Keratinocyte (primary cell): ENCODE results near the gene GPC1. TPM values are rescaled to one million over a fixed set of nuclear protein-coding genes. Genes with fewer than 3 reads are reported as not detected.

Experiments
- DNase-seq: peaks from one replicate; pipeline ENCODE4 v3.0.0-alpha.2; 2011; ENCODE audit warnings: low read depth, missing footprints, low spot score
- FAIRE-seq: peaks from 2 replicates; lab custom pipeline; 2011; peaks lifted over from hg19 to GRCh38; lab: Jason Lieb, UNC
- H2AFZ ChIP-seq: 2 replicates; pipeline ENCODE4 v1.6.0; 2012; ENCODE audit warnings: low read length, control low read depth, inconsistent platforms; ENCODE audit not compliant: control insufficient read depth
- H3K27ac ChIP-seq: 2 replicates; pipeline ENCODE4 v1.5.1; 2011; ENCODE audit warnings: low read length; ENCODE audit not compliant: control insufficient read depth, insufficient read depth
- H3K27me3 ChIP-seq: 3 replicates; pipeline ENCODE4 v1.6.0; 2011; ENCODE audit warnings: low read length; ENCODE audit not compliant: control insufficient read depth, insufficient read depth; ENCODE audit errors: extremely low read depth
- H3K36me3 ChIP-seq, 2 experiments: 2 replicates in 1 of 2; 3 replicates in 1 of 2; pipeline ENCODE4 v1.5.1; 2011; ENCODE audit warnings: low read length in 2 of 2, mild to moderate bottlenecking in 1 of 2; ENCODE audit not compliant: control insufficient read depth in 2 of 2, insufficient read depth in 2 of 2; ENCODE audit errors: extremely low read depth in 1 of 2
- H3K4me1 ChIP-seq: 3 replicates; pipeline ENCODE4 v1.5.1; 2011; ENCODE audit warnings: low read length; ENCODE audit not compliant: control insufficient read depth, insufficient read depth; ENCODE audit errors: extremely low read depth
- H3K4me2 ChIP-seq: 3 replicates; pipeline ENCODE4 v1.6.0; 2011; ENCODE audit warnings: low read depth, low read length; ENCODE audit not compliant: control insufficient read depth, insufficient read depth; ENCODE audit errors: extremely low read depth
- H3K4me3 ChIP-seq, 3 experiments: fragments of 200-600 bp in 1 of 3; sonication (generic) in 1 of 3; 2 replicates in 2 of 3; 3 replicates in 1 of 3; pipeline ENCODE4 v1.5.1; 2011 to 2016; ENCODE audit warnings: low read length in 3 of 3, mild to moderate bottlenecking in 3 of 3, control low read depth in 2 of 3, inconsistent platforms in 1 of 3, low read depth in 1 of 3, mixed read lengths in 1 of 3, mixed run types in 1 of 3, moderate library complexity in 1 of 3; ENCODE audit not compliant: control insufficient read depth in 2 of 3, insufficient read depth in 2 of 3; ENCODE audit errors: extremely low read depth in 1 of 3
- H3K79me2 ChIP-seq: 2 replicates; pipeline ENCODE4 v1.6.0; 2012; ENCODE audit warnings: low read length; ENCODE audit not compliant: control insufficient read depth, insufficient read depth
- H3K9ac ChIP-seq: 3 replicates; pipeline ENCODE4 v1.6.0; 2011; ENCODE audit warnings: low read length; ENCODE audit not compliant: control insufficient read depth, insufficient read depth; ENCODE audit errors: extremely low read depth
- H3K9me1 ChIP-seq: 3 replicates; pipeline ENCODE4 v1.6.0; 2011; ENCODE audit warnings: low read length; ENCODE audit not compliant: control insufficient read depth, insufficient read depth; ENCODE audit errors: extremely low read depth
- H3K9me3 ChIP-seq: 2 replicates; pipeline ENCODE4 v1.5.1; 2012; ENCODE audit warnings: low read depth, low read length; ENCODE audit not compliant: control insufficient read depth
- H4K20me1 ChIP-seq: 3 replicates; pipeline ENCODE4 v1.6.0; 2011; ENCODE audit warnings: low read length; ENCODE audit not compliant: control insufficient read depth, insufficient read depth; ENCODE audit errors: extremely low read depth
- EZH2 ChIP-seq: IDR thresholded peaks from one replicate; pipeline ENCODE4 v1.6.1; 2012; ENCODE audit warnings: inconsistent platforms, mild to moderate bottlenecking, low read length, moderate library complexity
- dilution Hi-C: fragments of 300-500 bp; cut with MboI; formaldehyde crosslinking; loops from one replicate; pipeline ENCODE4 v1.7.0; 2020; ENCODE audit warnings: low sequenced_read_pairs; ENCODE audit not compliant: extremely low pct_ligation_motif_present
- polyA plus RNA-seq, 5 experiments: library from polyadenylated mRNA; depleted of rRNA in 3 of 5; stranded (reverse) in 3 of 5; stranded (forward) in 1 of 5; unstranded in 1 of 5; fragments of >200 nt; gene quantifications; 1 replicate in 1 of 5; 2 replicates in 3 of 5; 3 replicates in 1 of 5; pipeline versions ENCODE4 v1.2.1 to v1.2.3, GENCODE V29; 2011 to 2012; ENCODE audit warnings: missing spikeins in 2 of 5, low read depth in 1 of 5, low replicate concordance in 1 of 5
- TF ChIP-seq, protein P1 (sequence below), 3 experiments: IDR thresholded peaks in 1 of 3; conservative IDR thresholded peaks in 1 of 3; optimal IDR thresholded peaks in 1 of 3; 2 replicates in 2 of 3; 3 replicates in 1 of 3; pipeline versions ENCODE3 to v1.5.1; 2011; ENCODE audit warnings: low read length in 3 of 3, mild to moderate bottlenecking in 3 of 3, moderate library complexity in 2 of 3, control low read depth in 1 of 3, inconsistent platforms in 1 of 3; ENCODE audit not compliant: insufficient read depth in 2 of 3; ENCODE audit errors: extremely low read depth in 1 of 3

Gene GPC1
- polyA plus RNA-seq, 1 donor (not counting 4 experiments of a cell fraction or from before 2014, with no cell fraction given) = 46.6 TPM

DNA sequence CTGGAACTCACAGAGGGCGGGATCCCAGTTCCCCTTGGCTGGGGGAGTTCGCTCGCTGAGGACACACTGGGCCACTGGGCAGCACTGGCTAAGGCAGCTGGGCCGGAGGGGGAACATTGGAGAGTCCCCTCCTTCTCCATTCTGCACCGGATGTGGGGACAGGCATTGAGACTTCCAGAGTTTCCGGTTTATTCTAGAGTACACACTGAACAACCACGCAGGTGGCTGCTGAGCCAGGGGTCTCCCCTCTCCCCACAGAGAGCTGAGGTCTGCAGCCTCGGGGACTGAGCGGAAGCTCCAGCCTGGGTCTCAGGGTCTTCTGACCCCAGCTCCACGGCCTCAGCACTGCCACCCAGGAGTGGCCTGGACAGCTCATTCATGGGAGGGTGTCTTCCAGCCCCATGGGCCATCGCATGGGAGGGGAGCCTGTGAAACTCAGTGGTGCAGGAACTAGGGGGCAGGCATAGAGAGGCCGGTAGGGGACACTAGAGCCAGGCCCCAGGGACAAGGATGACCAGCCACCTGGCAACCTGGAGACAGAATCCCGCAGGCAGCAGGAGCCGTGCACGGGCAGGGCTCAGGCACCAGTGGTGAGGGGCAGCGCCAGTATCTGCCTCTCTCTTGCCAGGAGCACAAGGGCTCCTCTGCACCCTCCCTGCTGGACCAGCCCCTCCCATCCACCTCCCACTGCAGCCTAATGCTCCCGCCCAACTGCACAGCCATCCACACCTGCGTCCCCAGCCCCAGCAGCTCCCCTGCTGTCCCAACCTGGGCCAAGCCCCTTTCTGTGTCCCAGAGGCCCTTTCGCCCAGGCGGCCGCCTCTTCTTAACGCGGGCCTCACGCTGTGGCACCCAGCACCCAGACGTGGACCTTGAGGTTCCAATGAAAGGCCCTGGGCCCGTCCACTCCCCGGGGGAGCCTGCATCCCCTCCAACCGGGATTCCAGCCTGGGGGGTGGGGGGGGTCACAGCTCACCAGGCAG, 45.1 kb upstream of the GPC1 start:
- Histone ChIP-seq H3K9me3 (no peaks in the 10 kb centered on the region), H3K4me3 (no peak overlapping the region), H2AFZ (no peak overlapping the region), H4K20me1 (no peaks in the 10 kb centered on the region), H3K27me3 (no peaks in the 10 kb centered on the region), H3K27ac (no peak overlapping the region), H3K36me3 (no peaks in the 10 kb centered on the region), H3K4me1 (peaks cover 3% of the 10 kb centered on the region), H3K9me1 (no peaks in the 10 kb centered on the region), H3K79me2 (no peaks in the 10 kb centered on the region), H3K4me2 (no peak overlapping the region), H3K9ac (no peak overlapping the region)
- DNase-seq (no peak), FAIRE-seq (no peak)
- dilution Hi-C loops = no loop called here
- TF ChIP-seq EZH2 = no peak
- TF ChIP-seq, protein P1, sequence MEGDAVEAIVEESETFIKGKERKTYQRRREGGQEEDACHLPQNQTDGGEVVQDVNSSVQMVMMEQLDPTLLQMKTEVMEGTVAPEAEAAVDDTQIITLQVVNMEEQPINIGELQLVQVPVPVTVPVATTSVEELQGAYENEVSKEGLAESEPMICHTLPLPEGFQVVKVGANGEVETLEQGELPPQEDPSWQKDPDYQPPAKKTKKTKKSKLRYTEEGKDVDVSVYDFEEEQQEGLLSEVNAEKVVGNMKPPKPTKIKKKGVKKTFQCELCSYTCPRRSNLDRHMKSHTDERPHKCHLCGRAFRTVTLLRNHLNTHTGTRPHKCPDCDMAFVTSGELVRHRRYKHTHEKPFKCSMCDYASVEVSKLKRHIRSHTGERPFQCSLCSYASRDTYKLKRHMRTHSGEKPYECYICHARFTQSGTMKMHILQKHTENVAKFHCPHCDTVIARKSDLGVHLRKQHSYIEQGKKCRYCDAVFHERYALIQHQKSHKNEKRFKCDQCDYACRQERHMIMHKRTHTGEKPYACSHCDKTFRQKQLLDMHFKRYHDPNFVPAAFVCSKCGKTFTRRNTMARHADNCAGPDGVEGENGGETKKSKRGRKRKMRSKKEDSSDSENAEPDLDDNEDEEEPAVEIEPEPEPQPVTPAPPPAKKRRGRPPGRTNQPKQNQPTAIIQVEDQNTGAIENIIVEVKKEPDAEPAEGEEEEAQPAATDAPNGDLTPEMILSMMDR (optimal IDR thresholded peaks at IDR 0.05 in 1 of 3, IDR thresholded peaks at IDR 0.05 in 1 of 3, conservative IDR thresholded peaks at IDR 0.05 in 1 of 3; ENCODE audit: extremely low read depth in 1 of 3, insufficient read depth in 2 of 3, low read length in 3 of 3) = no peak

DNA sequence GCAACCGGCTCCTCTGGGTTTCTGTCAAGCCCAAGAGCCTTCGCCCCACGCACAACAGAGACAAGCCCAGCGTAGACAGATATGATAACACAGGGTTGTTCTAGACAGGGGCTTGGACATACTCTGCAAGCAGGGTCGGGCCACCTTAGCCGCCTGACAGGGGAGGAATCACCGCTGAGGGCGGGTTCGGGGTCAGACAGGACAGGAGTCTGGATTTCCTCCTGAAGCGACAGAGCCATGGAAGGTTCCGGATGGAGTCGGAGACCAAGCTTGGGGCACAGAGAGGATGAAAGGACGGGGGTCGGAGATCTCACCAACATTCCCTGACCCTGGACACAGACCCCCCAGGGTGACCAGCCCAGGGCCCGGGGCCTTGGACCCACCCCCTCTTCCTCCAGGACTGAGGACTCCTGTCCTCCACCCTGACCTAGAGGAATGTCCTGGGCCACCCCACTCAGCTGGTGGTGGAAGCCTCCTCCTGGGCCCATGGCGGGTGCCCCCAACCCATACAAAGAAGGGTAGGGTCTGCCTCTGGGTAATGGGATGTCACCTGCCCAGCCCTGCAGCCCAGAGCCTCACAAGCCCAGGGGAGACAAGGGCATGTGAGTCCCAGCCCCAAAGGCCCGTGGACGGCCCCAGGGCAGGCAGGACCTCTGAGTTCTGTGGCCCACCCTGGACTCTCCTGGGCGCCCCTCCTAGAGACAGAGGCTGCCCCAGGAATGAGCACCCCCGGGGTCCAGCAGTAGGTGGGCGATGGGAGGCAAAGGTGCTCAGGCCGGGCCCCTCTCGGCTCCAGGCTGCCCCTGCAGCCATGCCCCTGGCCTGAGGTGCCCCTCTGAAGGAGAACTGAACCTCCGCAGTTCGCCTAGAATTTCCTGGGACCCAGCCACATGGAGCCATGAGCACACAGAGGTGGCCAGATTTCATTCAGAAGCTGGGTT, 44.1 kb upstream of the GPC1 start:
- no peak for DNase-seq
- dilution Hi-C loops = no loop called here
- Histone ChIP-seq H3K9me3 (no peaks in the 10 kb centered on the region), H3K79me2 (no peaks in the 10 kb centered on the region), H3K4me2 (no peak overlapping the region), H3K27me3 (no peaks in the 10 kb centered on the region), H4K20me1 (no peaks in the 10 kb centered on the region), H3K4me3 (no peak overlapping the region), H3K27ac (no peak overlapping the region), H2AFZ (no peak overlapping the region), H3K9me1 (no peaks in the 10 kb centered on the region), H3K36me3 (no peaks in the 10 kb centered on the region), H3K4me1 (peaks cover 3% of the 10 kb centered on the region), H3K9ac (no peak overlapping the region)
- FAIRE-seq = no peak
- TF ChIP-seq, protein P1 (optimal IDR thresholded peaks at IDR 0.05 in 1 of 3, IDR thresholded peaks at IDR 0.05 in 1 of 3, conservative IDR thresholded peaks at IDR 0.05 in 1 of 3; ENCODE audit: extremely low read depth in 1 of 3, insufficient read depth in 2 of 3, low read length in 3 of 3) = no peak
- TF ChIP-seq EZH2 = no peak
